GM18868 (cell line): ENCODE measurements around the gene UBTD1.

Experiments used
- ATAC-seq: cut with Tn5 transposase; IDR thresholded peaks from one replicate; pipeline ENCODE4 v1.9.1; 2021; ENCODE audit warnings: mild to moderate bottlenecking, moderate library complexity; ENCODE audit not compliant: unreplicated experiment

UBTD1 gene

GRCh38 chr10:97481071-97481470 lies 17.7 kb upstream of the UBTD1 start:
- ATAC-seq = no peak

- no peak for ATAC-seq
Measured at GRCh38 chr10:97482381-97482780, 16.3 kb upstream of the UBTD1 start.

- no peak for ATAC-seq
Measured at GRCh38 chr10:97483506-97483905, 15.2 kb upstream of the UBTD1 start.

GRCh38 chr10:97483921-97484320 lies 14.8 kb upstream of the UBTD1 start:
- no peak for ATAC-seq

GRCh38 chr10:97485647-97486281 lies 13.0 kb upstream of the UBTD1 start:
- no peak for ATAC-seq

GRCh38 chr10:97490592-97490991 lies 8.1 kb upstream of the UBTD1 start:
- ATAC-seq = no peak

GRCh38 chr10:97494151-97494550 lies 4.6 kb upstream of the UBTD1 start:
- no peak for ATAC-seq

GRCh38 chr10:97494863-97495506 lies 3.7 kb upstream of the UBTD1 start:
- ATAC-seq = no peak

- peak; percentile 35 for ATAC-seq
Measured at GRCh38 chr10:97497572-97498075, 1.1 kb upstream of the UBTD1 start.

GRCh38 chr10:97498076-97498840 lies 466 bp upstream of the UBTD1 start, which contains the start of gene MMS19:
MMS19 (minus strand) TSS chr10:97498422; CDS start chr10:97498384, 38 bp downstream.
- ATAC-seq = peak; percentile 92

GRCh38 chr10:97499561-97500296 lies 1.0 kb downstream of the UBTD1 start:
- no peak for ATAC-seq

- no peak for ATAC-seq
Measured at GRCh38 chr10:97500297-97500575, 1.5 kb downstream of the UBTD1 start.

GRCh38 chr10:97502916-97503315 lies 4.2 kb downstream of the UBTD1 start:
- ATAC-seq = no peak

- ATAC-seq = no peak
Measured at GRCh38 chr10:97503406-97503805, 4.7 kb downstream of the UBTD1 start.

GRCh38 chr10:97505152-97505551 lies 6.4 kb downstream of the UBTD1 start:
- ATAC-seq = no peak

GRCh38 chr10:97506199-97506991 lies 7.7 kb downstream of the UBTD1 start:
- ATAC-seq = no peak

- ATAC-seq = no peak
Measured at GRCh38 chr10:97508342-97508741, 9.6 kb downstream of the UBTD1 start.

- no peak for ATAC-seq
Measured at GRCh38 chr10:97509120-97509680, 10.5 kb downstream of the UBTD1 start.

- ATAC-seq = no peak
Measured at GRCh38 chr10:97510686-97511085, 12.0 kb downstream of the UBTD1 start.
